Activated CD4-positive, alpha-beta T cell treated with anti-CD3 and anti-CD28 coated beads for 36 hours (primary cell): ENCODE results near the gene ADD3. TPM values are rescaled to one million over a fixed set of nuclear protein-coding genes. Genes with fewer than 3 reads are reported as not detected.
A peak's percentile ranks its signal among the peaks of the same experiment; 100 is the strongest.

Experiments used
- ATAC-seq: fragments of 200-7000 bp; cut with Tn5 transposase; one replicate; pipeline ENCODE4 v1.10.0; 2021; ENCODE audit warnings: mild to moderate bottlenecking, moderate library complexity
- CTCF ChIA-PET: fragments of 350-600 bp; sonication (Branson Sonifier 250); formaldehyde crosslinking; loops from one replicate; lab custom pipeline; 2021; ENCODE audit warnings: antibody characterized with exemption; lab: Charles Lee
- POLR2A ChIA-PET: fragments of 350-600 bp; sonication (Branson Sonifier 250); formaldehyde crosslinking; loops from one replicate; lab custom pipeline; 2021; ENCODE audit warnings: antibody characterized with exemption, inconsistent platforms; lab: Charles Lee
- DNase-seq: peaks from one replicate; pipeline ENCODE4 v3.0.0-alpha.2; 2020
- H3K27ac Mint-ChIP-seq: one replicate; pipeline ENCODE4 v1.8.0; 2021; ENCODE audit warnings: mixed read lengths
- H3K27me3 Mint-ChIP-seq: one replicate; pipeline ENCODE4 v1.8.0; 2021; ENCODE audit warnings: mixed read lengths
- H3K36me3 Mint-ChIP-seq: one replicate; pipeline ENCODE4 v1.8.0; 2021; ENCODE audit warnings: low read depth, mixed read lengths
- H3K4me1 Mint-ChIP-seq: one replicate; pipeline ENCODE4 v1.8.0; 2021; ENCODE audit warnings: mixed read lengths
- H3K4me3 Mint-ChIP-seq: one replicate; pipeline ENCODE4 v1.8.0; 2021; ENCODE audit warnings: mild to moderate bottlenecking, moderate library complexity, mixed read lengths
- H3K9me3 Mint-ChIP-seq: one replicate; pipeline ENCODE4 v1.8.0; 2021; ENCODE audit warnings: low read depth, mixed read lengths
- intact Hi-C, 2 experiments: fragments of 100-400 bp; cut with DNase I in 1 of 2; cut with micrococcal nuclease in 1 of 2; formaldehyde crosslinking; loops; one replicate each; pipeline versions ENCODE4 v1.14.2 to v1.15.1; 2022 to 2024; cut with DNase I, micrococcal nuclease
- total RNA-seq, 2 experiments: library from RNA; stranded (reverse); gene quantifications; one replicate each; pipeline ENCODE4 v1.2.3, GENCODE V29; 2021

The ADD3 gene
- total RNA-seq, 2 experiments from 2014 or later = 72.5 to 101 TPM

- DNase-seq (no peak), ATAC-seq (no peak)
- ChIA-PET CTCF (interaction anchor here (0.6 to 2.0 kb wide), 5 partner anchors 9 to 169 kb away, joined by 3 to 13 read pairs (median 4); no protein-coding TSS in a partner anchor), POLR2A (interaction anchor here (0.6 kb wide), 1 partner anchor 140 kb away, joined by 5 read pairs; no protein-coding TSS in a partner anchor)
- intact Hi-C loops = no loop called here
- Mint-ChIP-seq H3K27ac (no peak overlapping the region), H3K27me3 (no peaks in the 10 kb centered on the region), H3K9me3 (no peaks in the 10 kb centered on the region), H3K4me3 (no peak overlapping the region), H3K36me3 (no peaks in the 10 kb centered on the region), H3K4me1 (no peaks in the 10 kb centered on the region)
These were observed 38.6 kb upstream of the ADD3 start for GRCh38 chr10:109968953-109969759.

GRCh38 chr10:109969760-109970346, 37.9 kb upstream of the ADD3 start:
- H3K9me3 Mint-ChIP-seq = no peaks in the 10 kb centered on the region
- H3K4me3 Mint-ChIP-seq = no peak overlapping the region
- ATAC-seq = no peak
- intact Hi-C loops = no loop called here
- ChIA-PET POLR2A (no interaction called here), CTCF (interaction anchor here (0.9 to 1.7 kb wide), 2 partner anchors 9 to 11 kb away, joined by 3 to 8 read pairs; no protein-coding TSS in a partner anchor)
- no peaks in the 10 kb centered on the region for H3K4me1 Mint-ChIP-seq
- no peaks in the 10 kb centered on the region for H3K27me3 Mint-ChIP-seq
- DNase-seq = no peak
- no peak overlapping the region for H3K27ac Mint-ChIP-seq
- H3K36me3 Mint-ChIP-seq = no peaks in the 10 kb centered on the region

GRCh38 chr10:109971634-109972033, 36.1 kb upstream of the ADD3 start:
- intact Hi-C loops = no loop called here
- no peaks in the 10 kb centered on the region for H3K27me3 Mint-ChIP-seq
- ChIA-PET CTCF (interaction anchor here (0.9 to 1.0 kb wide), 3 partner anchors 11 to 36 kb away, joined by 3 read pairs; no protein-coding TSS in a partner anchor), POLR2A (no interaction called here)
- no peak overlapping the region for H3K27ac Mint-ChIP-seq
- H3K36me3 Mint-ChIP-seq = no peaks in the 10 kb centered on the region
- ATAC-seq (no peak), DNase-seq (no peak)
- H3K4me1 Mint-ChIP-seq = peaks cover 1% of the 10 kb centered on the region
- no peak overlapping the region for H3K4me3 Mint-ChIP-seq
- no peaks in the 10 kb centered on the region for H3K9me3 Mint-ChIP-seq

GRCh38 chr10:109972372-109973001, 35.3 kb upstream of the ADD3 start:
- no peak overlapping the region for H3K27ac Mint-ChIP-seq
- ATAC-seq (no peak), DNase-seq (no peak)
- H3K4me1 Mint-ChIP-seq = peaks cover 3% of the 10 kb centered on the region
- H3K9me3 Mint-ChIP-seq = no peaks in the 10 kb centered on the region
- intact Hi-C loops = no loop called here
- no peak overlapping the region for H3K4me3 Mint-ChIP-seq
- ChIA-PET CTCF (interaction anchor here (0.9 to 1.3 kb wide), 5 partner anchors 12 to 159 kb away, joined by 3 to 6 read pairs (median 3); no protein-coding TSS in a partner anchor), POLR2A (no interaction called here)
- no peaks in the 10 kb centered on the region for H3K36me3 Mint-ChIP-seq
- H3K27me3 Mint-ChIP-seq = no peaks in the 10 kb centered on the region

- no peaks in the 10 kb centered on the region for H3K9me3 Mint-ChIP-seq
- H3K27me3 Mint-ChIP-seq = no peaks in the 10 kb centered on the region
- no peaks in the 10 kb centered on the region for H3K36me3 Mint-ChIP-seq
- peaks cover 3% of the 10 kb centered on the region for H3K4me1 Mint-ChIP-seq
- H3K4me3 Mint-ChIP-seq = no peak overlapping the region
- DNase-seq = no peak
- ChIA-PET POLR2A (no interaction called here), CTCF (interaction anchor here (1.0 to 1.3 kb wide), 5 partner anchors 12 to 158 kb away, joined by 3 to 6 read pairs (median 3); no protein-coding TSS in a partner anchor)
- ATAC-seq = no peak
- intact Hi-C loops = no loop called here
- no peak overlapping the region for H3K27ac Mint-ChIP-seq
These were observed 34.4 kb upstream of the ADD3 start for GRCh38 chr10:109973326-109973829.

- peaks cover 9% of the 10 kb centered on the region for H3K4me1 Mint-ChIP-seq
- no peak overlapping the region for H3K4me3 Mint-ChIP-seq
- POLR2A ChIA-PET = no interaction called here
- no peak overlapping the region for H3K27ac Mint-ChIP-seq
- no peaks in the 10 kb centered on the region for H3K9me3 Mint-ChIP-seq
- no peaks in the 10 kb centered on the region for H3K27me3 Mint-ChIP-seq
- no peak for DNase-seq
- intact Hi-C loops = loop anchor here (5.0 kb wide), 3 partner anchors 38 to 303 kb away; no protein-coding TSS in a partner anchor
- CTCF ChIA-PET = interaction anchor here (0.7 to 2.0 kb wide), 2 partner anchors 20 to 131 kb away, joined by 4 to 7 read pairs; no protein-coding TSS in a partner anchor
- ATAC-seq = peak; percentile 16
- no peaks in the 10 kb centered on the region for H3K36me3 Mint-ChIP-seq
These were observed 33.1 kb upstream of the ADD3 start for GRCh38 chr10:109974504-109975191.

GRCh38 chr10:109975244-109976190, 32.3 kb upstream of the ADD3 start:
- CTCF ChIA-PET = interaction anchor here (0.6 to 2.3 kb wide), 14 partner anchors 8 to 442 kb away, joined by 3 to 10 read pairs (median 4); no protein-coding TSS in a partner anchor

GRCh38 chr10:109976681-109977080, 31.1 kb upstream of the ADD3 start:
- CTCF ChIA-PET = interaction anchor here (0.6 to 2.4 kb wide), 14 partner anchors 8 to 441 kb away, joined by 3 to 12 read pairs (median 6); no protein-coding TSS in a partner anchor
- Mint-ChIP-seq H3K4me1 (peaks cover 9% of the 10 kb centered on the region), H3K9me3 (no peaks in the 10 kb centered on the region), H3K27me3 (no peaks in the 10 kb centered on the region), H3K36me3 (no peaks in the 10 kb centered on the region), H3K4me3 (no peak overlapping the region), H3K27ac (no peak overlapping the region)
- intact Hi-C loops = loop anchor here (5.0 kb wide), 3 partner anchors 36 to 301 kb away; no protein-coding TSS in a partner anchor
- no peak for ATAC-seq
- no peak for DNase-seq
- POLR2A ChIA-PET = no interaction called here

More at GRCh38 chr10:109975244-109976190, 32.3 kb upstream of the ADD3 start:
- POLR2A ChIA-PET = no interaction called here
- DNase-seq = no peak
- H3K4me3 Mint-ChIP-seq = no peak overlapping the region
- H3K27ac Mint-ChIP-seq = no peak overlapping the region
- no peaks in the 10 kb centered on the region for H3K36me3 Mint-ChIP-seq
- H3K4me1 Mint-ChIP-seq = peaks cover 9% of the 10 kb centered on the region
- H3K27me3 Mint-ChIP-seq = no peaks in the 10 kb centered on the region
- no peaks in the 10 kb centered on the region for H3K9me3 Mint-ChIP-seq
- ATAC-seq = no peak
- intact Hi-C loops = loop anchor here (5.0 kb wide), 3 partner anchors 37 to 302 kb away; no protein-coding TSS in a partner anchor

- no peak overlapping the region for H3K4me3 Mint-ChIP-seq
- no peak for ATAC-seq
- DNase-seq = no peak
- intact Hi-C loops = loop anchor here (5.0 kb wide), 3 partner anchors 35 to 300 kb away; no protein-coding TSS in a partner anchor
- POLR2A ChIA-PET = no interaction called here
- H3K9me3 Mint-ChIP-seq = no peaks in the 10 kb centered on the region
- CTCF ChIA-PET = interaction anchor here (0.9 to 3.2 kb wide), 17 partner anchors 9 to 309 kb away, joined by 3 to 25 read pairs (median 5); no protein-coding TSS in a partner anchor
- H3K4me1 Mint-ChIP-seq = peaks cover 9% of the 10 kb centered on the region
- no peaks in the 10 kb centered on the region for H3K36me3 Mint-ChIP-seq
- H3K27me3 Mint-ChIP-seq = no peaks in the 10 kb centered on the region
- no peak overlapping the region for H3K27ac Mint-ChIP-seq
These were observed 30.4 kb upstream of the ADD3 start for GRCh38 chr10:109977382-109977806.
